ENCODE results near the gene LHFPL6. TPM values are rescaled to one million over a fixed set of nuclear protein-coding genes. Genes with fewer than 3 reads are reported as not detected.

The LHFPL6 gene
- total and polyA plus RNA-seq, 2 experiments from 2014 or later, result 7.8 to 9.5 TPM

DNA sequence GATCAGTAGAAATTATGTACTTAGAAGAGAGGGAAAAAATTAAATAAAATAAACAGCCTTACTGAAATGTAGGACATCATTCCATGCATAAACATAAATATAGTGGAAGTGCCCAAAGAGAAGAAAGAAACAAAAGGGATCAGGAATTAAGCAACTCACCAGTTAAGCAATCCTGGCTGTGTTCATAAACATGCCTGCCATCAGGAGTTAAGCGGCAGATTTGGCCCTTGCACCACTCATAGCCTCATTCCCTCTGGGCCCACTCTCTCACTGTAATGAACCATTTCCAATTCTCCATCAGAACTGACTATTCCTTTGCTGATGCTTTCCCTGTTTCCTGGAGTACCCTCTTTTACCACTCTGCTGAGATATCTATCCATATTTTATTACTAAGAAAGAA, 281.4 kb downstream of the LHFPL6 start (continued):
- no peak for TF ChIP-seq ZNF462 (CRISPR knock-in tag; IDR thresholded peaks at IDR 0.05)

DNA sequence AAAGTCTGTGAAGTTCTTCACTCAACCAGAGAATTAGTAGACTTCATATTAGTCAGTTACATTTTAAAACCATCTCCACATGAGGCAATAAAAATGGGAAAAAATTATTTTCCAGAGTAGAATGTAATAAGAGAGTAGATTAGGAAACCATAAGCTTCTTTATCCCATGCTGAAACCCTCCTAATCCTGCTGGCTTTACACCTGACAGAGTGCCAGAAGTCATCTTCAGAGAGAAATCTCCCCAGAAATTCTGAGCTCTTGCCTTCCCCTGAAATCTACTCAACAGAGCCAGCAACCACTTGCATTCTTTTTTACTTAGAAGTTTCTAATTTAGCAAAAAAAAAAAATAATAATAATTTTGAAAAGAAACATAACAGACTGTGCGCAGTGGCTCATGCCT, 284.8 kb downstream of the LHFPL6 start:
- Mint-ChIP-seq H3K9me3 (no peaks in the 10 kb centered on the region), H3K4me1 (peaks cover 3% of the 10 kb centered on the region; the same call in 2 of the 3 replicates), H3K27ac (no peak overlapping the region), H3K4me3 (no peak overlapping the region), H3K36me3 (ENCODE audit: low read depth) (no peaks in the 10 kb centered on the region), H3K27me3 (ENCODE audit: insufficient read depth, low read depth, poor library complexity) (no peaks in the 10 kb centered on the region)
- H2AFZ ChIP-seq, result no peak overlapping the region
- H3K79me2 ChIP-seq (replicated peaks; ENCODE audit: insufficient read depth), result no peaks in the 10 kb centered on the region
- no peaks in the 10 kb centered on the region for H3K9me2 ChIP-seq (ENCODE audit: insufficient read depth)
- no peak for ATAC-seq
- H3K4me1 ChIP-seq (ENCODE audit: insufficient read depth), result no peaks in the 10 kb centered on the region
- no peak overlapping the region for H3K4me3 ChIP-seq
- no peaks in the 10 kb centered on the region for H3F3A ChIP-seq (replicated peaks; ENCODE audit: low read depth)
- DNase-seq (ENCODE audit: low spot score), result no peak
- H4K20me1 ChIP-seq (replicated peaks; ENCODE audit: insufficient read depth), result no peaks in the 10 kb centered on the region
- H3K27ac ChIP-seq (ENCODE audit: low read depth), result no peak overlapping the region
- no peak overlapping the region for H3K4me2 ChIP-seq
- no peaks in the 10 kb centered on the region for H3K36me3 ChIP-seq (ENCODE audit: insufficient read depth)
- H3K27me3 ChIP-seq (ENCODE audit: insufficient read depth), result no peaks in the 10 kb centered on the region
- TF ChIP-seq JUNB (IDR thresholded peaks at IDR 0.05; ENCODE audit: unreplicated experiment) (no peak), POLR2AphosphoS5 (IDR thresholded peaks at IDR 0.05; ENCODE audit: low read depth) (no peak), ZNF114 (CRISPR knock-in tag; IDR thresholded peaks at IDR 0.05) (no peak), CTCF (conservative IDR thresholded peaks at IDR 0.05; ENCODE audit: low read depth in 2 of 2) (no peak), REST (IDR thresholded peaks at IDR 0.05; ENCODE audit: unreplicated experiment) (no peak), ZNF331 (CRISPR knock-in tag; IDR thresholded peaks at IDR 0.05; ENCODE audit: low read depth) (no peak), CREB1 (CRISPR knock-in tag; IDR thresholded peaks at IDR 0.05; ENCODE audit: low read depth) (no peak), EZH2 (IDR thresholded peaks at IDR 0.05; ENCODE audit: low read depth, unreplicated experiment) (no peak), NANOG (IDR thresholded peaks at IDR 0.05; ENCODE audit: borderline replicate concordance) (no peak), EZH2phosphoT487 (IDR thresholded peaks at IDR 0.05; ENCODE audit: unreplicated experiment) (no peak)

All from GM23338 (cell line).